ENCODE results near the gene RHOJ.

RHOJ gene

GRCh38 chr14:63212776-63213500 is 8.7 kb downstream of the RHOJ start:
- H3K36me3 ChIP-seq (ENCODE audit: insufficient read depth), result no peaks in the 10 kb centered on the region
- TF ChIP-seq CTCF (conservative IDR thresholded peaks at IDR 0.05; ENCODE audit: low read depth, low read length), result no peak
- H3K27me3 ChIP-seq (ENCODE audit: insufficient read depth, low read depth), result no peaks in the 10 kb centered on the region
- no peaks in the 10 kb centered on the region for H3K79me2 ChIP-seq (ENCODE audit: insufficient read depth, low read depth)
- H2AFZ ChIP-seq (ENCODE audit: low read depth), result no peak overlapping the region
- no peak overlapping the region for H3K4me2 ChIP-seq
- H4K20me1 ChIP-seq (ENCODE audit: insufficient read depth), result no peaks in the 10 kb centered on the region
- H3K4me1 ChIP-seq (ENCODE audit: low read depth, poor library complexity, severe bottlenecking), result no peaks in the 10 kb centered on the region
- no peak overlapping the region for H3K27ac ChIP-seq
- no peak overlapping the region for H3K9ac ChIP-seq
- no peak overlapping the region for H3K4me3 ChIP-seq (IDR thresholded peaks at IDR 0.05; ENCODE audit: insufficient read depth, low read depth, low read length)

GRCh38 chr14:63214417-63215196 is 10.4 kb downstream of the RHOJ start:
- no peak overlapping the region for H3K4me2 ChIP-seq
- H3K79me2 ChIP-seq (ENCODE audit: insufficient read depth, low read depth), result no peaks in the 10 kb centered on the region
- no peak overlapping the region for H3K4me3 ChIP-seq (IDR thresholded peaks at IDR 0.05; ENCODE audit: insufficient read depth, low read depth, low read length)
- no peak for TF ChIP-seq CTCF (conservative IDR thresholded peaks at IDR 0.05; ENCODE audit: low read depth, low read length)
- no peaks in the 10 kb centered on the region for H3K4me1 ChIP-seq (ENCODE audit: low read depth, poor library complexity, severe bottlenecking)
- H3K9ac ChIP-seq, result no peak overlapping the region
- no peak overlapping the region for H3K27ac ChIP-seq
- no peaks in the 10 kb centered on the region for H3K27me3 ChIP-seq (ENCODE audit: insufficient read depth, low read depth)
- H4K20me1 ChIP-seq (ENCODE audit: insufficient read depth), result no peaks in the 10 kb centered on the region
- H3K36me3 ChIP-seq (ENCODE audit: insufficient read depth), result no peaks in the 10 kb centered on the region
- H2AFZ ChIP-seq (ENCODE audit: low read depth), result no peak overlapping the region

GRCh38 chr14:63220526-63220925 is 16.3 kb downstream of the RHOJ start:
- no peak overlapping the region for H3K9ac ChIP-seq
- H3K27me3 ChIP-seq (ENCODE audit: insufficient read depth, low read depth), result no peaks in the 10 kb centered on the region
- no peak overlapping the region for H2AFZ ChIP-seq (ENCODE audit: low read depth)
- H4K20me1 ChIP-seq (ENCODE audit: insufficient read depth), result no peaks in the 10 kb centered on the region
- H3K4me3 ChIP-seq (IDR thresholded peaks at IDR 0.05; ENCODE audit: insufficient read depth, low read depth, low read length), result no peak overlapping the region
- no peak overlapping the region for H3K4me2 ChIP-seq
- no peaks in the 10 kb centered on the region for H3K36me3 ChIP-seq (ENCODE audit: insufficient read depth)
- H3K79me2 ChIP-seq (ENCODE audit: insufficient read depth, low read depth), result no peaks in the 10 kb centered on the region
- no peak for TF ChIP-seq CTCF (conservative IDR thresholded peaks at IDR 0.05; ENCODE audit: low read depth, low read length)
- no peak overlapping the region for H3K27ac ChIP-seq
- H3K4me1 ChIP-seq (ENCODE audit: low read depth, poor library complexity, severe bottlenecking), result no peaks in the 10 kb centered on the region

GRCh38 chr14:63223596-63223995 is 19.4 kb downstream of the RHOJ start:
- no peak for TF ChIP-seq CTCF (conservative IDR thresholded peaks at IDR 0.05; ENCODE audit: low read depth, low read length)
- Histone ChIP-seq H3K36me3 (ENCODE audit: insufficient read depth) (no peaks in the 10 kb centered on the region), H3K27ac (no peak overlapping the region), H3K79me2 (ENCODE audit: insufficient read depth, low read depth) (no peaks in the 10 kb centered on the region), H4K20me1 (ENCODE audit: insufficient read depth) (no peaks in the 10 kb centered on the region), H2AFZ (ENCODE audit: low read depth) (no peak overlapping the region), H3K27me3 (ENCODE audit: insufficient read depth, low read depth) (no peaks in the 10 kb centered on the region), H3K4me1 (ENCODE audit: low read depth, poor library complexity, severe bottlenecking) (no peaks in the 10 kb centered on the region), H3K9ac (no peak overlapping the region), H3K4me3 (IDR thresholded peaks at IDR 0.05; ENCODE audit: insufficient read depth, low read depth, low read length) (no peak overlapping the region), H3K4me2 (no peak overlapping the region)

Data from KMS-11 (cell line).